Trophoblast cell (in vitro differentiated cells and primary cell): ENCODE measurements around the gene DNAAF8.

Experiments used
- DNase-seq, 2 donors: peaks; one replicate each; pipeline ENCODE4 v3.0.0-alpha.2; 2016
- H2AFZ ChIP-seq: 2 replicates; pipeline ENCODE4 v1.6.1; 2013; ENCODE audit warnings: low read length, moderate library complexity, mild to moderate bottlenecking; ENCODE audit not compliant: insufficient read depth, poor library complexity
- H2AK5ac ChIP-seq: 2 replicates; pipeline ENCODE4 v1.6.1; 2013; ENCODE audit warnings: mild to moderate bottlenecking, low read length
- H2BK120ac ChIP-seq: 2 replicates; pipeline ENCODE4 v1.6.1; 2013; ENCODE audit warnings: low read length, mild to moderate bottlenecking, moderate library complexity; ENCODE audit not compliant: insufficient read depth, poor library complexity
- H2BK12ac ChIP-seq: 2 replicates; pipeline ENCODE4 v1.6.1; 2013; ENCODE audit warnings: mild to moderate bottlenecking, low read length, moderate library complexity
- H2BK5ac ChIP-seq: 2 replicates; pipeline ENCODE4 v1.6.1; 2013; ENCODE audit warnings: low read length, low read depth, moderate library complexity, mild to moderate bottlenecking; ENCODE audit not compliant: poor library complexity
- H3K14ac ChIP-seq: 2 replicates; pipeline ENCODE4 v1.6.1; 2013; ENCODE audit warnings: mild to moderate bottlenecking, low read length
- H3K18ac ChIP-seq: 2 replicates; pipeline ENCODE4 v1.6.1; 2013; ENCODE audit warnings: mild to moderate bottlenecking, low read length
- H3K23ac ChIP-seq: 2 replicates; pipeline ENCODE4 v1.6.1; 2013; ENCODE audit warnings: low read length
- H3K27ac ChIP-seq: 2 replicates; pipeline ENCODE4 v1.5.1; 2013; ENCODE audit warnings: low read depth, mild to moderate bottlenecking, inconsistent platforms, low read length, moderate library complexity
- H3K27me3 ChIP-seq: 2 replicates; pipeline ENCODE4 v1.6.1; 2013; ENCODE audit warnings: inconsistent platforms, mild to moderate bottlenecking, low read length, moderate library complexity; ENCODE audit not compliant: insufficient read depth
- H3K36me3 ChIP-seq, 2 experiments: 1 replicate in 1 of 2; 2 replicates in 1 of 2; pipeline ENCODE4 v1.6.1; 2013; ENCODE audit warnings: low read length in 2 of 2, mild to moderate bottlenecking in 2 of 2, moderate library complexity in 1 of 2; ENCODE audit not compliant: insufficient read depth in 2 of 2, control insufficient read depth in 1 of 2
- H3K4ac ChIP-seq: 2 replicates; pipeline ENCODE4 v1.6.1; 2013; ENCODE audit warnings: low read depth, mild to moderate bottlenecking, low read length, moderate library complexity
- H3K4me1 ChIP-seq, 2 experiments: 1 replicate in 1 of 2; 2 replicates in 1 of 2; pipeline ENCODE4 v1.6.1; 2013; ENCODE audit warnings: low read length in 2 of 2, mild to moderate bottlenecking in 2 of 2, moderate library complexity in 1 of 2; ENCODE audit not compliant: insufficient read depth in 2 of 2, control insufficient read depth in 1 of 2
- H3K4me2 ChIP-seq: 2 replicates; pipeline ENCODE4 v1.6.1; 2013; ENCODE audit warnings: inconsistent platforms, mild to moderate bottlenecking, low read length, moderate library complexity
- H3K4me3 ChIP-seq: 2 replicates; pipeline ENCODE4 v1.5.1; 2013; ENCODE audit warnings: mild to moderate bottlenecking, low read depth, low read length, inconsistent platforms
- H3K79me1 ChIP-seq: one replicate; pipeline ENCODE4 v1.6.1; 2013; ENCODE audit warnings: low read length
- H3K79me2 ChIP-seq: 2 replicates; pipeline ENCODE4 v1.6.1; 2013; ENCODE audit warnings: low read length, mild to moderate bottlenecking; ENCODE audit not compliant: control insufficient read depth, insufficient read depth, poor library complexity
- H3K9ac ChIP-seq: 2 replicates; pipeline ENCODE4 v1.6.1; 2013; ENCODE audit warnings: mild to moderate bottlenecking, low read length
- H3K9me3 ChIP-seq: 2 replicates; pipeline ENCODE4 v1.6.1; 2013; ENCODE audit warnings: low read depth, mild to moderate bottlenecking, control low read depth, inconsistent platforms, low read length; ENCODE audit not compliant: insufficient read depth
- H4K12ac ChIP-seq: 2 replicates; pipeline ENCODE4 v1.6.1; 2013; ENCODE audit warnings: low read depth, mild to moderate bottlenecking, low read length, moderate library complexity
- H4K8ac ChIP-seq: 2 replicates; pipeline ENCODE4 v1.6.1; 2013; ENCODE audit warnings: low read depth, mild to moderate bottlenecking, low read length, moderate library complexity
- H4K91ac ChIP-seq: one replicate; pipeline ENCODE4 v1.6.1; 2013; ENCODE audit warnings: low read depth, mild to moderate bottlenecking, low read length, moderate library complexity
- WGBS: extraction: QIAGEN DNeasy Blood & Tissue Kit; methylation state at CpG from one replicate; pipeline ENCODE4 v1.1.7; 2013; ENCODE audit warnings: missing lambda C conversion rate; ENCODE audit not compliant: insufficient read length, insufficient coverage; ENCODE audit errors: extremely low coverage; 5-methylcytosine and 5-hydroxymethylcytosine counted together

Gene DNAAF8

DNA sequence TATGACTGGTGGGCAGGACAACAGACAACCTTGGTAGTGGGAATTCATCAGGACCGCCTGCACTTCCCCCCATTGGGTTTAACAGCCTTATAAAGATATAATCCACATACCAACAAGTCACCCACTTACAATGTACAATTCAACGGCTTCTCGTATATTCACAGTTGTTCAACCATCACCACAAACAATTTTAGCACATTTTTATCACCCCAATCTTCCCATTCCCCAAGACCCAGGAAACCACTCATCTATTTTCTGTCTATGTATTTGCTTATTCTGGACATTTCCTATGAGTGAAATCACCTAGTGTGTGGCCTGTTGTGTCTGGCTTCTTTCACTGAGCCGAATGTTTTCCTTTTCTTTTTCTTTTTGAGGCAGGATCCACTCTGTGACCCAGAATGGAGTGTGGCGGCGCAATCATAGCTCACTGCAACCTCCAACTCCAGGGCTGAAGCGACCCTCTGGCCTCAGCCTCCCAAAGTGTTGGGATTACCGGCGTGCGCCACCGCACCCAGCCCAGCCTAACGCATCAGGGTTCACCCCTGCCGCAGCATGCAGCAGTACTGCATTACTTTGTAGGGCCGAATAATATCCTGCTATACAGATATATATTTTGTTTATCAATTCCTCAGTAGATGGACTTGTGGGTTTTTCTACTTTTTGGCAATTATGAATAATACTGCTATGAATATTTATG is 11.1 kb upstream of the DNAAF8 start:
- Histone ChIP-seq H3K79me2 (no peaks in the 10 kb centered on the region), H3K36me3 (peaks cover 22 to 24% of the 10 kb centered on the region in 2 experiments), H3K14ac (no peak overlapping the region), H2BK5ac (no peak overlapping the region), H2AK5ac (no peak overlapping the region), H3K79me1 (no peaks in the 10 kb centered on the region), H3K18ac (no peak overlapping the region), H4K8ac (no peak overlapping the region), H3K27ac (no peak overlapping the region), H3K27me3 (no peaks in the 10 kb centered on the region), H4K12ac (no peak overlapping the region), H3K4ac (no peak overlapping the region), H3K4me3 (no peak overlapping the region), H2BK120ac (no peak overlapping the region), H3K9ac (no peak overlapping the region), H3K4me1 (no peaks in the 10 kb centered on the region), H3K23ac (no peak overlapping the region), H2AFZ (no peak overlapping the region), H4K91ac (no peak overlapping the region), H3K4me2 (no peak overlapping the region), H2BK12ac (no peak overlapping the region), H3K9me3 (no peaks in the 10 kb centered on the region)
- no peak for DNase-seq
- WGBS: no CpG with 5 or more reads among the region's 14 CpGs

DNA sequence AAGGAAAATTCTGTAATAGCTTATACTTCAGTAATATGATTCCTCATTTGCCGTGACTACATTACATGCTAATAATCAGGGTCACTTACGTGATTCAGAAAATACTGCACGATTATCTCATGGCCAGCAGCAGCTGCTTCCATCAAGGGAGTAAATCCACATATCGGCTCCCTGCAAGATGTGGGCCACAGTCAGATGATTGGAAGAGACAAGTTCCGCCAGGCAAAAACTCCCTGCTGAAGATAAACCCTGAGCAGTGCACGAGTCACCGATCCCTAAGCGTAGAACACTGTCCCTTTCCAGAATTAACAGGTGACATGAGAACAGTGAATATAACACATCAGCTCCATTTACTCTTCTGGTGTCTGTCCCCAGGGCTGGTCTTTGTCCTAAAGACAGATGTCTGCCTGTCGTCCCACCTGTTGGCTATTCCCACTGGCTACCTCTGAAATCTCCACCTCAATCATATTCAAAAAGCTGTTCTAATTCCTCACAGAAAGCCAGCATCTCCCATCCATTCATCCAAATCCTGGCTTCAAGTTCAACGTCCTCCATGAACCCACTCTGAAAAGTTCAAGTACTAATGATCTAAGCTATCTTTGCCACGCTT is 9.6 kb upstream of the DNAAF8 start:
- DNase-seq: no peak
- no peak overlapping the region for H2BK12ac ChIP-seq
- H3K36me3 ChIP-seq: peaks cover 30 to 31% of the 10 kb centered on the region in 2 experiments
- no peak overlapping the region for H3K4me2 ChIP-seq
- H4K8ac ChIP-seq: no peak overlapping the region
- no peak overlapping the region for H3K14ac ChIP-seq
- H3K4me1 ChIP-seq: no peaks in the 10 kb centered on the region
- H3K9ac ChIP-seq: no peak overlapping the region
- H3K18ac ChIP-seq: no peak overlapping the region
- H3K79me1 ChIP-seq: no peaks in the 10 kb centered on the region
- no peaks in the 10 kb centered on the region for H3K27me3 ChIP-seq
- no peak overlapping the region for H2BK5ac ChIP-seq
- no peak overlapping the region for H4K12ac ChIP-seq
- no peak overlapping the region for H2AK5ac ChIP-seq
- no CpG with 5 or more reads among the region's 11 CpGs for WGBS
- no peak overlapping the region for H4K91ac ChIP-seq
- H2AFZ ChIP-seq: no peak overlapping the region
- no peaks in the 10 kb centered on the region for H3K9me3 ChIP-seq
- no peak overlapping the region for H3K27ac ChIP-seq
- H3K23ac ChIP-seq: no peak overlapping the region
- no peaks in the 10 kb centered on the region for H3K79me2 ChIP-seq
- H2BK120ac ChIP-seq: no peak overlapping the region
- H3K4ac ChIP-seq: no peak overlapping the region
- no peak overlapping the region for H3K4me3 ChIP-seq

DNA sequence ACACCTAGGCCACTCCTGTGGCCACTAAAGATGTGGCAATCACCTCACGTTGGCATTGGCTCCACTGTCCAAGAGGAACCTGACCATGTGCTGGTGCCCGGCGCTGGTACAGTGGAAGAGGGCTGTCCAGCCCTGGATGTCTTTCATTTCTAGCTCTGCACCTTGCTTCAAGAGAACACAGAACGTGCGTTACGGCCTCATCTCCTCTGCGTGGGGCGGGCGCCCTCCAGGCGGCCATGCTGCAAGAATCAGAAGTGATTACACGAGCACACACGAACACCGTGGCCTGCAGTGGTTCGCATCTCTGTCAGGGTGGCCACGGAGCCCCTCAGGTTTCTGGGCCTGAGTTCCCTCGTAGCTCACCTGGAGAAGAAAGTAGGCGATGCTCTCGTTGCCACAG is 7.7 kb upstream of the DNAAF8 start:
- no peak overlapping the region for H2AFZ ChIP-seq
- H2BK12ac ChIP-seq: no peak overlapping the region
- no peak overlapping the region for H2BK5ac ChIP-seq
- H3K4ac ChIP-seq: no peak overlapping the region
- H4K91ac ChIP-seq: no peak overlapping the region
- no peak overlapping the region for H3K23ac ChIP-seq
- H4K12ac ChIP-seq: no peak overlapping the region
- H2AK5ac ChIP-seq: no peak overlapping the region
- no peak overlapping the region for H3K9ac ChIP-seq
- no peaks in the 10 kb centered on the region for H3K9me3 ChIP-seq
- no peak for DNase-seq
- H3K18ac ChIP-seq: no peak overlapping the region
- H3K27ac ChIP-seq: no peak overlapping the region
- no peak overlapping the region for H3K4me2 ChIP-seq
- H3K36me3 ChIP-seq: peaks cover 31 to 35% of the 10 kb centered on the region in 2 experiments
- no peaks in the 10 kb centered on the region for H3K79me2 ChIP-seq
- H3K27me3 ChIP-seq: no peaks in the 10 kb centered on the region
- H3K14ac ChIP-seq: no peak overlapping the region
- no peak overlapping the region for H2BK120ac ChIP-seq
- WGBS: no CpG with 5 or more reads among the region's 18 CpGs
- no peaks in the 10 kb centered on the region for H3K4me1 ChIP-seq
- no peaks in the 10 kb centered on the region for H3K79me1 ChIP-seq
- H4K8ac ChIP-seq: no peak overlapping the region
- no peak overlapping the region for H3K4me3 ChIP-seq

DNA sequence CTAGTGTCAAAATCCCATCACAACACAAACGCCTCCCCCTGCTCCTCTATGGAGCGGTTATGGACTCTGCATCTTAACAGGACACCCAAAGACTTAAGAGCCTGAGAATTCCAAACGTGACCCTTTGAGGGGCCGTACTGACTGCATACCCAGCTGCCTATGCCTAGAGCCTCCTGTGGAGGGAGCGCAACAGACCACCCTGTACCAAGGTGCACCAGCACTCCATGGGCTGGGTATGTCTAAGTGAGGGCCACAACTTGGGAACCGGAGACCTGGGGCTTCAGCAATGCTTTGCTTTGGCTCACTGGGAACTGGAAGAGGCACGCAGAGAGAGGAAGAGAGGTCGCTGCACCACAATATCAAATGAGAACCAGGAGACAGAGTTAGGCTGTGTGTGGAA is 5.7 kb upstream of the DNAAF8 start:
- Histone ChIP-seq H3K4me2 (no peak overlapping the region), H3K9ac (no peak overlapping the region), H4K91ac (no peak overlapping the region), H2BK12ac (no peak overlapping the region), H3K36me3 (peaks cover 28 to 31% of the 10 kb centered on the region in 2 experiments), H3K18ac (no peak overlapping the region), H3K79me1 (peaks cover under 1% of the 10 kb centered on the region), H3K27ac (no peak overlapping the region), H3K4me3 (no peak overlapping the region), H3K4me1 (peaks cover 0 to 2% of the 10 kb centered on the region in 2 experiments), H4K8ac (no peak overlapping the region), H3K14ac (no peak overlapping the region), H2AK5ac (no peak overlapping the region), H2BK5ac (no peak overlapping the region), H2BK120ac (no peak overlapping the region), H3K27me3 (no peaks in the 10 kb centered on the region), H2AFZ (no peak overlapping the region), H4K12ac (no peak overlapping the region), H3K4ac (no peak overlapping the region), H3K23ac (no peak overlapping the region), H3K9me3 (no peaks in the 10 kb centered on the region), H3K79me2 (peaks cover under 1% of the 10 kb centered on the region)
- no peak for DNase-seq
- WGBS: no CpG with 5 or more reads among the region's 8 CpGs
